Right lobe of liver (tissue), 6 donors: Measurements from ENCODE around the gene GALR1. TPM values are rescaled to one million over a fixed set of nuclear protein-coding genes. Genes with fewer than 3 reads are reported as not detected.

Source experiments
- ATAC-seq, 4 donors: fragments of 200-7000 bp; cut with Tn5 transposase; one replicate each; pipeline ENCODE4 v1.9.1; 2020; ENCODE audit warnings: mild to moderate bottlenecking in 4 of 4, moderate library complexity in 4 of 4
- DNase-seq, 3 donors: peaks; one replicate each; pipeline ENCODE4 v3.0.0-alpha.2; 2020
- H3K27ac ChIP-seq, 3 donors: fragments of 200-600 bp; one replicate each; pipeline ENCODE4 v1.8.0; 2022
- H3K27me3 ChIP-seq, 2 donors: fragments of 200-600 bp; one replicate each; pipeline ENCODE4 v1.8.0; 2022
- H3K36me3 ChIP-seq, 4 donors: fragments of 200-600 bp; sonication (generic) in 1 of 4; one replicate each; pipeline versions ENCODE4 v1.5.1 to v1.8.0; 2017 to 2022; ENCODE audit warnings: control low read depth in 1 of 4
- H3K4me1 ChIP-seq, 4 donors: fragments of 200-600 bp; sonication (generic) in 1 of 4; one replicate each; pipeline versions ENCODE4 v1.5.1 to v1.8.0; 2017 to 2022; ENCODE audit warnings: control low read depth in 1 of 4
- H3K4me3 ChIP-seq, 3 donors: fragments of 200-600 bp; one replicate each; pipeline ENCODE4 v1.8.0; 2022
- H3K9me3 ChIP-seq, 4 donors: fragments of 200-600 bp; sonication (generic) in 1 of 4; one replicate each; pipeline versions ENCODE4 v1.5.1 to v1.8.0; 2017 to 2022; ENCODE audit warnings: control low read depth in 1 of 4
- CTCF ChIP-seq, 4 donors: fragments of 200-600 bp in 3 of 4; fragments of 450-650 bp in 1 of 4; IDR thresholded peaks; one replicate each; pipeline versions ENCODE4 v1.5.1 to v1.8.0; 2016 to 2022; ENCODE audit warnings: antibody characterized with exemption in 4 of 4, mild to moderate bottlenecking in 2 of 4
- POLR2A ChIP-seq: fragments of 450-650 bp; IDR thresholded peaks from one replicate; pipeline ENCODE4 v1.6.1; 2017; ENCODE audit warnings: antibody characterized with exemption, mild to moderate bottlenecking
- WGBS: methylation state at CpG from one replicate; pipeline ENCODE4 v1.1.6; 2018; ENCODE audit warnings: low coverage, low lambda C conversion rate; ENCODE audit not compliant: insufficient coverage; ENCODE audit errors: missing lambda C conversion rate; 5-methylcytosine and 5-hydroxymethylcytosine counted together
- intact Hi-C, 2 donors: fragments of 100-400 bp; cut with DNase I; formaldehyde crosslinking; loops; one replicate each; pipeline versions ENCODE4 v1.11.2 to v1.14.1; 2022
- total RNA-seq, 6 experiments: library from RNA; depleted of rRNA in 2 of 6; stranded (reverse); fragments of >200 nt in 2 of 6; fragmentation: NEBNext Ultra II Directional in 3 of 6; extraction: Animal tissue kit (Norgen Biotek cat#: 25700) in 3 of 6; gene quantifications; one replicate each; pipeline versions ENCODE4 v1.1.0 to v1.2.4, GENCODE V29; 2016 to 2023
- donor health status: DM: no; HTN: yes; CAD: no.
- donor health status: DM: no; HTN: no; CAD: no.
- donor health status: DM: no; HTN: no; CAD: no.
- donor health status: DM: no; HTN: yes; CAD: no.
- donor health status: DM: no; HTN: yes; CAD: no.

The GALR1 gene
- total RNA-seq, 6 experiments from 2014 or later: 0.05 TPM; not detected in 5

DNA sequence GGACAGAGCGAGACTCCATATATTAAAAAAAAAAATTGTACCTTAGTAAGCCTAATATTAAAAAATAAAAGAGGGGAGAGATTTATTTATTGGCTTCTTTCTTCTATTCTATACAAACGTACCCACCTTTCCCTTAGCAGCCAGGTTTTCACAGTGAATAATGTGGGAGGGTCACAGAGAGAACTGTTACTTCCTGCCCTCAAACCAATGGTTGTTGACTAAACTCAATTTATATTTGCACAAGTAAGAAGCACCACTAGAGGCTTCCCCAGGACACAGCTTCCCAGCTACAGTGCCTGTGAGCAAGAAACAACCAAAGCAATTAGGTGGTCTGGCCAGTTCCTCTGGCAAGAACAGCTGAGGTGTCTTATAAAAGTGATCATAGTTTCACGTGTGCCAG is 28.9 kb upstream of the GALR1 start:
- DNase-seq (no peak), ATAC-seq (no peak)
- intact Hi-C loops: no loop called here
- Histone ChIP-seq H3K27ac (no peak overlapping the region), H3K9me3 (no peaks in the 10 kb centered on the region), H3K36me3 (no peaks in the 10 kb centered on the region), H3K4me3 (no peak overlapping the region), H3K4me1 (no peaks in the 10 kb centered on the region), H3K27me3 (peaks cover 0 to 2% of the 10 kb centered on the region in 2 donors)
- WGBS: 55% methylated on average over 2 of the region's 3 CpGs
- TF ChIP-seq POLR2A (no peak), CTCF (IDR thresholded peaks at IDR 0.05) (no peak)

- DNase-seq (no peak), ATAC-seq (no peak)
- Histone ChIP-seq H3K4me3 (no peak overlapping the region), H3K27ac (no peak overlapping the region), H3K4me1 (no peaks in the 10 kb centered on the region), H3K36me3 (no peaks in the 10 kb centered on the region), H3K27me3 (peaks cover 0 to 4% of the 10 kb centered on the region in 2 donors), H3K9me3 (peaks cover 0 to 4% (median 0%) of the 10 kb centered on the region in 4 donors)
- intact Hi-C loops: no loop called here
- WGBS: 52% methylated on average over 3 of the region's 3 CpGs
- TF ChIP-seq CTCF (IDR thresholded peaks at IDR 0.05) (no peak), POLR2A (no peak)
Observed at GRCh38 chr18:77222464-77222863, 27.2 kb upstream of the GALR1 start.

GRCh38 chr18:77223221-77223639 is 26.4 kb upstream of the GALR1 start:
- Histone ChIP-seq H3K4me3 (no peak overlapping the region), H3K4me1 (no peaks in the 10 kb centered on the region), H3K27ac (no peak overlapping the region), H3K36me3 (no peaks in the 10 kb centered on the region), H3K9me3 (peaks cover 0 to 4% (median 0%) of the 10 kb centered on the region in 4 donors), H3K27me3 (peaks cover 0 to 4% of the 10 kb centered on the region in 2 donors)
- ATAC-seq (no peak), DNase-seq (no peak)
- intact Hi-C loops: no loop called here
- WGBS: 65% methylated on average over 2 of the region's 5 CpGs
- TF ChIP-seq CTCF (IDR thresholded peaks at IDR 0.05) (no peak), POLR2A (no peak)

DNA sequence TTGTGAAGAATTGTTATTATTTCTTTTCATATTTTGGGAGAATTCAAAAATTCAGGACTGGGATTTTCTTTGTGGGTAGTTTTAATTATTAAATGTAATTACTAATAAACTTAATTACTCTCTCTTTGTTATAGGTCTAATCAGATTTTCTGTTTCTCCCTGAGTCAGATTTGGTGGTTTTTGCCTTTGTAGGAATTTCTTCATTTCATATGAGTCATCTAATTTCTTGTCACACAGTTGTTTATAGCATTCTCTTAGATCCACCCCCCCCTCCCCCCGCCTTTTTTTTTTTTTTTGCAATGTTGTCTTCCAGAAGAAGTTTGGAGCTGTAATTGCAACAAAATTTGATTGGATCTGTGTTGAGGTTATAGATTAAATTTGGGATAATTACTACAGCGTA is 26.0 kb upstream of the GALR1 start:
- peaks cover 0 to 4% of the 10 kb centered on the region in 2 donors for H3K27me3 ChIP-seq
- no peak overlapping the region for H3K4me3 ChIP-seq
- H3K36me3 ChIP-seq: no peaks in the 10 kb centered on the region
- intact Hi-C loops: no loop called here
- no peak for TF ChIP-seq POLR2A
- no peak for TF ChIP-seq CTCF (IDR thresholded peaks at IDR 0.05)
- ATAC-seq (no peak), DNase-seq (no peak)
- H3K27ac ChIP-seq: no peak overlapping the region
- peaks cover 0 to 4% (median 0%) of the 10 kb centered on the region in 4 donors for H3K9me3 ChIP-seq
- no peaks in the 10 kb centered on the region for H3K4me1 ChIP-seq
- 40% methylated on average over 1 of the region's 2 CpGs for WGBS

- Histone ChIP-seq H3K27ac (no peak overlapping the region), H3K4me3 (no peak overlapping the region), H3K27me3 (peaks cover 4 to 5% of the 10 kb centered on the region in 2 donors), H3K9me3 (peaks cover 0 to 4% (median 0%) of the 10 kb centered on the region in 4 donors), H3K4me1 (no peaks in the 10 kb centered on the region), H3K36me3 (no peaks in the 10 kb centered on the region)
- DNase-seq: no peak
- 67% methylated on average over 1 of the region's 1 CpG for WGBS
- intact Hi-C loops: no loop called here
- no peak for ATAC-seq
- TF ChIP-seq POLR2A: no peak
- no peak for TF ChIP-seq CTCF (IDR thresholded peaks at IDR 0.05)
Observed at GRCh38 chr18:77230645-77231044, 19.0 kb upstream of the GALR1 start.
